Measurements from ENCODE around the gene ADAMTS16. TPM values are rescaled to one million over a fixed set of nuclear protein-coding genes. Genes with fewer than 3 reads are reported as not detected.

ADAMTS16 gene
- total and polyA plus RNA-seq, 9 donors, result 4.3 to 12.1 (median 6.4) TPM

- Histone ChIP-seq H3K36me3 (ENCODE audit: control insufficient read depth, insufficient read depth, low read length) (no peaks in the 10 kb centered on the region), H3K9me3 (replicated peaks; ENCODE audit: control insufficient read depth, low read depth, low read length) (peaks cover 10% of the 10 kb centered on the region), H3K27ac (ENCODE audit: low read length) (no peak overlapping the region), H3K4me1 (ENCODE audit: control insufficient read depth, insufficient read depth, low read length) (no peaks in the 10 kb centered on the region), H3K27me3 (ENCODE audit: control insufficient read depth, insufficient read depth, low read length) (no peaks in the 10 kb centered on the region), H3K4me3 (ENCODE audit: low read length) (no peak overlapping the region)
- WGBS (ENCODE audit: insufficient coverage), result 87% methylated on average over 8 of the region's 8 CpGs
- no peak for DNase-seq
Observed at GRCh38 chr5:5252106-5252505, 112.0 kb downstream of the ADAMTS16 start.

DNA sequence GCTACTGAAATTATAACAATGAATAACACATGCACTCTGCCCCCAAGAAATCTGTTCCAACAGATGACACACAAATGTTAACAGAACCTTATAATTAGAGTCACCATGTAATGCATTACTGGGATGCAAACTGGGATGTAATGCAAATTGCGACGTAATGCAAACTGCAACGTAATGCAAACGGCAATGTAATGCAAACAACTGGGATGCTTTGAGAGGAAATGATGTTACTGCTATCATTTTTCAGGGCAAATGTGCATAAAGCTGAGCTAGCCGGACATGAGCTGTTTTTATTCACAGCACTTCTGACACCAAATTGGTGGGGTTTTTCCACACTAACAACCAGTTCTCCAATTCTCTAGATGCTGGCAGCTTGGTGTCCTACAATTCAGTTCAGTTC is 117.2 kb downstream of the ADAMTS16 start:
- DNase-seq, result no peak
- Histone ChIP-seq H3K4me3 (ENCODE audit: low read length) (no peak overlapping the region), H3K27me3 (ENCODE audit: control insufficient read depth, insufficient read depth, low read length) (no peaks in the 10 kb centered on the region), H3K9me3 (replicated peaks; ENCODE audit: control insufficient read depth, low read depth, low read length) (peaks cover 10% of the 10 kb centered on the region), H3K27ac (ENCODE audit: low read length) (no peak overlapping the region), H3K4me1 (ENCODE audit: control insufficient read depth, insufficient read depth, low read length) (no peaks in the 10 kb centered on the region), H3K36me3 (ENCODE audit: control insufficient read depth, insufficient read depth, low read length) (no peaks in the 10 kb centered on the region)
- WGBS (ENCODE audit: insufficient coverage), result 69% methylated on average over 3 of the region's 5 CpGs

DNA sequence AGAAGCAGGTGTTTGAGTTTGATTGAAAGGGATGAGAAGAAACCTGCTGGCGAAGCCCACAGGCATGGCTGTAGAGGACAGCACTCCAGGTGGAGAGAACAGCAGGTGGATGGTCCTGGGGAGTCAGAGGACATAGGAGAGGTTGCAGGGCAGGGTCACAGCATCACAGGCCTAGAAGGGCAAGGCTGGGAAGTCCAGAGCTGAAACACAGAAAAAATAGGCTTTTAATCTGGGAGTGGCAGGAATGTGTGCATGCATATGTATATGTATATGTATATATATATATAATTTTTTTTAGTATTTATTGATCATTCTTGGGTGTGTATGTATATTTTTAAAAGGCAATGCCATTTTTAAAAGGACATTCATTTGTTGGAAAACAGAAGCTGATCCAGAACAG is 118.4 kb downstream of the ADAMTS16 start:
- H3K36me3 ChIP-seq (ENCODE audit: control insufficient read depth, insufficient read depth, low read length), result no peaks in the 10 kb centered on the region
- 83% methylated on average over 1 of the region's 1 CpG for WGBS (ENCODE audit: insufficient coverage)

DNA sequence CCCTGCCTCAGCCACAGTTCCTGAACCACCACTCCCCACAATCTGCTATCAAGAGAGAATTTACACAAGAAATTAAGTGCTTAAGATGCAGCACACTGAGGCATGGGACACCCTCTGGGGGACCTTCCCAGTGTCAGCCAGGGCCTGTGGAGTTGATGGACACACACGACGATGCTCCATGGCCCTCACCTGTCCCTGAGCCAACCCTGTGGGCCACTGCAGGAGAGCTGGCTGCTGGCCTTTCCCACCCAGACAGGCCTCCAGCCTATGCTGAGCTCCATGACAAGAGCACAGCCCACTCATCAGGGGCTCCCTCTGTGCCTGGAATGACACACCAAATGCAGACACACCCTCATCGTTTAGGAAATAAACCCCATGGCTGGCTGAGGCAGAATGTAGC is 124.6 kb downstream of the ADAMTS16 start:
- 82% methylated on average over 2 of the region's 3 CpGs for WGBS (ENCODE audit: insufficient coverage)
- H3K4me1 ChIP-seq (ENCODE audit: control insufficient read depth, insufficient read depth, low read length), result peaks cover 4% of the 10 kb centered on the region
- H3K4me3 ChIP-seq (ENCODE audit: low read length), result no peak overlapping the region
- DNase-seq, result no peak
- no peak overlapping the region for H3K27ac ChIP-seq (ENCODE audit: low read length)
- H3K9me3 ChIP-seq (replicated peaks; ENCODE audit: control insufficient read depth, low read depth, low read length), result no peaks in the 10 kb centered on the region
- H3K36me3 ChIP-seq (ENCODE audit: control insufficient read depth, insufficient read depth, low read length), result no peaks in the 10 kb centered on the region
- no peaks in the 10 kb centered on the region for H3K27me3 ChIP-seq (ENCODE audit: control insufficient read depth, insufficient read depth, low read length)

More for the DNA sequence above, 118.4 kb downstream of the ADAMTS16 start:
- Histone ChIP-seq H3K4me3 (ENCODE audit: low read length) (no peak overlapping the region), H3K4me1 (ENCODE audit: control insufficient read depth, insufficient read depth, low read length) (no peaks in the 10 kb centered on the region), H3K27ac (ENCODE audit: low read length) (no peak overlapping the region), H3K27me3 (ENCODE audit: control insufficient read depth, insufficient read depth, low read length) (no peaks in the 10 kb centered on the region), H3K9me3 (replicated peaks; ENCODE audit: control insufficient read depth, low read depth, low read length) (peaks cover 8% of the 10 kb centered on the region)
- no peak for DNase-seq

GRCh38 chr5:5266297-5266696 is 126.2 kb downstream of the ADAMTS16 start:
- H3K4me3 ChIP-seq (ENCODE audit: low read length), result no peak overlapping the region
- H3K27ac ChIP-seq (ENCODE audit: low read length), result no peak overlapping the region
- H3K4me1 ChIP-seq (ENCODE audit: control insufficient read depth, insufficient read depth, low read length), result peaks cover 8% of the 10 kb centered on the region
- DNase-seq, result peak; percentile 32
- H3K27me3 ChIP-seq (ENCODE audit: control insufficient read depth, insufficient read depth, low read length), result no peaks in the 10 kb centered on the region
- H3K36me3 ChIP-seq (ENCODE audit: control insufficient read depth, insufficient read depth, low read length), result no peaks in the 10 kb centered on the region
- 61% methylated on average over 3 of the region's 6 CpGs for WGBS (ENCODE audit: insufficient coverage)
- H3K9me3 ChIP-seq (replicated peaks; ENCODE audit: control insufficient read depth, low read depth, low read length), result peaks cover 2% of the 10 kb centered on the region

DNA sequence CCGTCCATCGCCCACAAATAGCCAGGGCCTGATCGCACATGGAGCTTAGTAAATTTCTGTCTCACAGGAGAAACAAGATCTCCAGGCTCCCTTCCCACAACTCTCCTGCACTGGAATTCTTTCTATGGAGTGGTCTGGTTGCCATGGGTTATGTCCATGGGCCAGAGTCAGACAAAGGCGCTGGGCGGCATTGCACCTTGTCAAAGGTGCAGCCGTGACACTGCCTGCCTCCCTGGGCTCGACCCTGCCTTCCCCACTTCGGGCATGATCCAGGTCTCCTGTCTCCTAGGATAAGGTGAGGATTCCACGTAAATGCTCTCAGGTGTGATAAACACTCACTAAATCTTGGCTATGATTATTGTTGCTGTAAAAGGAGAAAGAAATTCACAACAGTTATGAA is 130.0 kb downstream of the ADAMTS16 start:
- Histone ChIP-seq H3K4me3 (ENCODE audit: low read length) (no peak overlapping the region), H3K27me3 (ENCODE audit: control insufficient read depth, insufficient read depth, low read length) (no peaks in the 10 kb centered on the region), H3K4me1 (ENCODE audit: control insufficient read depth, insufficient read depth, low read length) (peaks cover 9% of the 10 kb centered on the region), H3K9me3 (replicated peaks; ENCODE audit: control insufficient read depth, low read depth, low read length) (peaks cover 2% of the 10 kb centered on the region), H3K27ac (ENCODE audit: low read length) (no peak overlapping the region), H3K36me3 (ENCODE audit: control insufficient read depth, insufficient read depth, low read length) (no peaks in the 10 kb centered on the region)
- DNase-seq, result no peak
- WGBS (ENCODE audit: insufficient coverage), result 91% methylated on average over 5 of the region's 9 CpGs

GRCh38 chr5:5270958-5271785 is 131.0 kb downstream of the ADAMTS16 start:
- peak; percentile 16 for DNase-seq
- WGBS (ENCODE audit: insufficient coverage), result 32% methylated on average over 10 of the region's 18 CpGs
- Histone ChIP-seq H3K27ac (ENCODE audit: low read length) (no peak overlapping the region), H3K27me3 (ENCODE audit: control insufficient read depth, insufficient read depth, low read length) (no peaks in the 10 kb centered on the region), H3K9me3 (replicated peaks; ENCODE audit: control insufficient read depth, low read depth, low read length) (peaks cover 2% of the 10 kb centered on the region), H3K36me3 (ENCODE audit: control insufficient read depth, insufficient read depth, low read length) (no peaks in the 10 kb centered on the region), H3K4me1 (ENCODE audit: control insufficient read depth, insufficient read depth, low read length) (peaks cover 7% of the 10 kb centered on the region), H3K4me3 (ENCODE audit: low read length) (no peak overlapping the region)

DNA sequence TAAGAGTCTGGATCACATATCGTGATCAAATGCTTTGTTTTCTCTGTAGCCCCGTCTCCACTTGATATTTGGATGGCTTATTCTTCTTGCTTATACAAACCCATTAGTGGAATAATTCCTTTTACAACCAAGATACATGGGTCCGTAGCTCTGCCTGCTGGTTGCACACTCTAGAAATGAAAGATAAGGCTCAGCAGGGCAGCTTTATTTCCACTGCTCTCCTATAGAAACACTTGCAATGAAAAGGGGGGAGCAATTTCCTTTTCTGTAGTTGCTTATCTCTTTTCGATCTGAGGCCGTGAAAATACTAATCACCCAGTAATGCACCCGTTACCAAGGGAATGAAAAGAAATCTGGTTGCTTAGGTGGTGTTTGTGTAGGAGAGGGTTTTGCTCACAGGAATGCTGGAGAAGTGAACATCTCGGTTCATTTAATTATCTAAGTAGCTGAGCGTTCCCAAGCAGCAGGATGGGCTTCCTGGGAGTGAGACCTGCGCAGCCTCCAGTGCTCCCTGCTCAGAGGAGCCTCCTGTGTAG is 131.7 kb downstream of the ADAMTS16 start:
- H3K4me1 ChIP-seq (ENCODE audit: control insufficient read depth, insufficient read depth, low read length), result peaks cover 4% of the 10 kb centered on the region
- DNase-seq, result no peak
- no peaks in the 10 kb centered on the region for H3K36me3 ChIP-seq (ENCODE audit: control insufficient read depth, insufficient read depth, low read length)
- H3K9me3 ChIP-seq (replicated peaks; ENCODE audit: control insufficient read depth, low read depth, low read length), result peaks cover 2% of the 10 kb centered on the region
- no peak overlapping the region for H3K27ac ChIP-seq (ENCODE audit: low read length)
- no peak overlapping the region for H3K4me3 ChIP-seq (ENCODE audit: low read length)
- no peaks in the 10 kb centered on the region for H3K27me3 ChIP-seq (ENCODE audit: control insufficient read depth, insufficient read depth, low read length)
- 65% methylated on average over 4 of the region's 9 CpGs for WGBS (ENCODE audit: insufficient coverage)

DNA sequence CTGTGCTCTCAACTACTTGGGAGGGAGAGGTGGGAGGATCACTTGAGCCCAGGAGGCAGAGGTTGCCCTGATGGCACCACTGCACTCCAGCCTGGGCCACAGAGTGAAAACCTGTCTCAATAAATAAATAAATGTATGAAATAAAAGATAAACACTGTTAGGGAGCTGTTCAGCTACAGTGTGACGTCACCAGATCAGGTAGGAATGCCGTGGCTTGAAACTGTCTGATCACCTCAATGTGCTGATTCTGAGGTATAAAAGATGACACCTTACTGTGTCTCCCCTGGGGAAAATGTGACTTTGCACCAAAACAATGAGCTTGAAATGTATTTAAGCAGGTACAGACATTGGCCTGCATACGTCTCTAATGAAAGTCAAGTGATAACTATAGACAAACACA is 133.3 kb downstream of the ADAMTS16 start:
- Histone ChIP-seq H3K27ac (ENCODE audit: low read length) (no peak overlapping the region), H3K4me1 (ENCODE audit: control insufficient read depth, insufficient read depth, low read length) (peaks cover 4% of the 10 kb centered on the region), H3K36me3 (ENCODE audit: control insufficient read depth, insufficient read depth, low read length) (no peaks in the 10 kb centered on the region), H3K27me3 (ENCODE audit: control insufficient read depth, insufficient read depth, low read length) (no peaks in the 10 kb centered on the region), H3K4me3 (ENCODE audit: low read length) (no peak overlapping the region), H3K9me3 (replicated peaks; ENCODE audit: control insufficient read depth, low read depth, low read length) (peaks cover 2% of the 10 kb centered on the region)
- DNase-seq, result no peak
- WGBS (ENCODE audit: insufficient coverage), result 80% methylated on average over 2 of the region's 3 CpGs

DNA sequence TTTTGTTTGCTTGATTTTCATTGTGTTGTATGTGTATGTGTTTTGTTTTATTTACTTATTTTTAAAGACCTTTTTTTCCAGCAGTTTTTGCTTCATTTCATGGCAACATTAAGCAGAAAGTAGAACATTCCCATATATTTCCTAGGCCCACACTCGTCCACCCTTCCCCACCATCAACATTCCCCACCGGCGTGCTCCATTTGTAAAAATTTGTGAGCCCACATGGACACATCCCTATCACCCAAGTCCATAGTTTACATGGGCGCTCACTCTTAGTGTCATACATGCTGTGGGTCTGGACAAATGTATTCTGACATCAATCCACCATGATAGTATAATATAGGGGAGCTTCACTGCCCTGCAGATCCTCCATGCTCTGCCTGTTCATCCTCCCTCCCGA is 133.8 kb downstream of the ADAMTS16 start:
- Histone ChIP-seq H3K27me3 (ENCODE audit: control insufficient read depth, insufficient read depth, low read length) (no peaks in the 10 kb centered on the region), H3K4me3 (ENCODE audit: low read length) (no peak overlapping the region), H3K27ac (ENCODE audit: low read length) (no peak overlapping the region), H3K36me3 (ENCODE audit: control insufficient read depth, insufficient read depth, low read length) (no peaks in the 10 kb centered on the region), H3K9me3 (replicated peaks; ENCODE audit: control insufficient read depth, low read depth, low read length) (peaks cover 2% of the 10 kb centered on the region), H3K4me1 (ENCODE audit: control insufficient read depth, insufficient read depth, low read length) (peaks cover 4% of the 10 kb centered on the region)
- no peak for DNase-seq
- 95% methylated on average over 4 of the region's 5 CpGs for WGBS (ENCODE audit: insufficient coverage)
